Measurements from ENCODE around the gene GPS1.

GPS1 gene

DNA sequence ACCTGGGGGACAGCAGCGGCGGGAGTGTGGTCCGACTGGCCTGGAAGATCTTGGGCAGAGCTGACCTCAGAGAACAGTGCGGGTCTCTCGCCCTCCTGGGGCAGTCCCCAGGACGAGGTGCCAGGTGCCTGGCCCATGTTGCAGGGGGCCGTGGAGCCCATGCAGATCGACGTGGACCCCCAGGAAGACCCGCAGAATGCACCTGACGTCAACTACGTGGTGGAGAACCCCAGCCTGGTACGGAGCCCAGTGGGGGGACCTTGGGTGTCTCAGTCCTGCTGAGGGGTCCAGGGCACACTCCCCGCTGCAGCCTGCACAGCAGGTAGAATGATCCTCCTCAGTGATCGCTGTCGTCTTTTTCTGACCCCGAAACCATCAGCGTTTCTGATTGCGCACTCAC is 1.4 kb downstream of the GPS1 start:
- Histone ChIP-seq H3K4me3 (peak overlapping the region; percentile 100), H3K27ac (no peak overlapping the region)
- no peak for DNase-seq (ENCODE audit: low spot score)
- TF ChIP-seq, protein P1, sequence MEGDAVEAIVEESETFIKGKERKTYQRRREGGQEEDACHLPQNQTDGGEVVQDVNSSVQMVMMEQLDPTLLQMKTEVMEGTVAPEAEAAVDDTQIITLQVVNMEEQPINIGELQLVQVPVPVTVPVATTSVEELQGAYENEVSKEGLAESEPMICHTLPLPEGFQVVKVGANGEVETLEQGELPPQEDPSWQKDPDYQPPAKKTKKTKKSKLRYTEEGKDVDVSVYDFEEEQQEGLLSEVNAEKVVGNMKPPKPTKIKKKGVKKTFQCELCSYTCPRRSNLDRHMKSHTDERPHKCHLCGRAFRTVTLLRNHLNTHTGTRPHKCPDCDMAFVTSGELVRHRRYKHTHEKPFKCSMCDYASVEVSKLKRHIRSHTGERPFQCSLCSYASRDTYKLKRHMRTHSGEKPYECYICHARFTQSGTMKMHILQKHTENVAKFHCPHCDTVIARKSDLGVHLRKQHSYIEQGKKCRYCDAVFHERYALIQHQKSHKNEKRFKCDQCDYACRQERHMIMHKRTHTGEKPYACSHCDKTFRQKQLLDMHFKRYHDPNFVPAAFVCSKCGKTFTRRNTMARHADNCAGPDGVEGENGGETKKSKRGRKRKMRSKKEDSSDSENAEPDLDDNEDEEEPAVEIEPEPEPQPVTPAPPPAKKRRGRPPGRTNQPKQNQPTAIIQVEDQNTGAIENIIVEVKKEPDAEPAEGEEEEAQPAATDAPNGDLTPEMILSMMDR (IDR thresholded peaks at IDR 0.05), result no peak

DNA sequence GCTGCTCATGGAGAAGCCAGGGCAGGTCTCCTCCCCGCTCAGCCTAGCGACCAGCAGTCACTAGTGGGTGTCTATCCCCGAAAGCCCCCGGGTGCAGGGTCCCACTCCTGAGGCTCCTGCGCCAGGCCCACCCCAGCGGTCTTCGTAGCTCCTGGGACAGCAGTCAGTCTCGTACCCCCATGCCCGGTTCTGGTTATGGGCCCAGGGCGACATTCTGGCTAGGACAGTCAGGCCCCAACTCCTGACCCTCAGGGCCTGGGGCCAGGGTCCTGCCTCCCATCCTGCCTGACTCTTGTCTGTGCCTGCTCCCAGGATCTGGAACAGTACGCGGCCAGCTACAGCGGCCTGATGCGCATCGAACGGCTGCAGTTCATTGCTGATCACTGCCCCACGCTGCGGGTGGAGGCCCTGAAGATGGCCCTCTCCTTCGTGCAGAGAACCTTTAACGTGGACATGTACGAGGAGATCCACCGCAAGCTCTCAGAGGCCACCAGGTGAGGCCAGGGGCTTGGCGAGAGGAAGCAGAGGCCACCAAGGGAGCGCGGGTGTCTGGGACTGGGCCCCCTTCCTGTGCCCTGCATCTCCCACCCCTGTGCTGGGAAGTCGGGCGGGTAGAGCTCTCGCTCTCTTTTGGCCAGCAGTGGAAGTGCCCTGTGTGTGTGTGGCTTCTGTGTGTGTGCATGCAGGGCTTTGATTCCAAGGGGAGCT is 2.0 kb downstream of the GPS1 start:
- TF ChIP-seq, protein P1 (IDR thresholded peaks at IDR 0.05), result no peak
- H3K4me3 ChIP-seq, result no peak overlapping the region
- no peak overlapping the region for H3K27ac ChIP-seq
- DNase-seq (ENCODE audit: low spot score), result no peak

DNA sequence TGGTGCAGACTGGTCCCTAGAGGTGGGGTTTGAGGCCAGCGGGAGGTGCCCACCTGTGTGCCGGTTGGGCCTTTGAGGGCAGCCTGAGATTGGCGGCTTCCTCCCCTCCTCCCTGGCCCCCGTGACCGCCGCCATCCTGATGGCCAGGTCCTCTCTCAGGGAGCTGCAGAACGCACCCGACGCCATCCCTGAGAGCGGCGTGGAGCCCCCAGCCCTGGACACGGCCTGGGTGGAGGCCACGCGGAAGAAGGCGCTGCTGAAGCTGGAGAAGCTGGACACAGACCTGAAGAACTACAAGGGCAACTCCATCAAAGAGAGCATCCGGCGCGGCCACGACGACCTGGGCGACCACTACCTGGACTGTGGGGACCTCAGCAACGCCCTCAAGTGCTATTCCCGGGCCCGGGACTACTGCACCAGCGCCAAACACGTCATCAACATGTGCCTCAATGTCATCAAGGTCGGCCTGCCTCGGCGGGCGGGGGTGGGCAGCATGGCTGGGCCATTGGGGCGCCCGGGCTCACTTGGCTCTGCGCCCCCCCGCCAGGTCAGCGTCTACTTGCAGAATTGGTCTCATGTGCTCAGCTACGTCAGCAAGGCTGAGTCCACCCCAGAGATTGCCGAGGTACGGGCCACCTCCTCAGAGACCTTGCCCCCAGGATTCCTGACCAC is 2.8 kb downstream of the GPS1 start:
- H3K27ac ChIP-seq, result no peak overlapping the region
- DNase-seq (ENCODE audit: low spot score), result no peak
- TF ChIP-seq, protein P1 (IDR thresholded peaks at IDR 0.05), result no peak
- H3K4me3 ChIP-seq, result no peak overlapping the region

DNA sequence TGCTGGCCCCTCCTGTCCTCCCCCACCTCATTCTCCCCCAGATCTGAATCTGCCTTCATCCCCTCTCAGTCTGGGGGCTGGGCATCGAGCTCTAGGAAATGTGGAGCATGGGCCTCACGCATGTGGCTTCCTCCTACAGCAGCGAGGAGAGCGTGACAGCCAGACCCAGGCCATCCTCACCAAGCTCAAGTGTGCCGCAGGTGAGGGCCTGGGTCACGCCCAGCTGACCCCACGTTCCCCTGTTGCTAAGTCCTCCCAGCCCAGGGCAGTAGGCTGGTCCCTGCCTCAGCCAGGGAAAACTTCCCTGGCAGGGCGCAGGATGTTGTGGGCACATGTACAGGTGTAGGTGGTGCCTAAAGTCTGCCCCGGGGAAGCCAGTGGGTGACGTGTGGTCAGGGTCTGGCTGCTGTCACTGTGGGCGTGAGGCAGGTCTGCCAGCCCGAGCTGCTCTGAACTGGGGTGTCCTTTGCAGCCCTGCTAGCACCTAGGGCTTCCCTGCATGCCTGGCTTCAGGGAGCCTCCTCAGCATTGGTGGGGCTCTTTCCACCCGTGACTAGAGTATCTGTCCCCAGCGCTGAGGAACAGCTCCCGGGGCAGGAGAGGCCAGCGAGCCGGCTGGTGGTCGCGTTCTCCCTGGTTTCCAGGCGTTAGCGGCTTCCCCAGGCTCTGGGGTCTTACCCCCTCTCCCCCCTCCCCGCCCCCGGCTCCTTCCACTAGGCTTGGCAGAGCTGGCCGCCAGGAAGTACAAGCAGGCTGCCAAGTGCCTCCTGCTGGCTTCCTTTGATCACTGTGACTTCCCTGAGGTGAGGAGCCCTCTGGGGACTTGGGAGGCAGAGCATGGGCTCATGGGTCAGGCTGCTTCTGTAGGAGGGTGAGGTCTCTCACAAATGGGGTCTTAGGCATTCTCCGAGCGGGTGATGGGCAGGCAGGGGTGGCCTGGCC is 3.6 kb downstream of the GPS1 start:
- TF ChIP-seq, protein P1 (IDR thresholded peaks at IDR 0.05), result no peak
- Histone ChIP-seq H3K4me3 (no peak overlapping the region), H3K27ac (no peak overlapping the region)
- DNase-seq (ENCODE audit: low spot score), result no peak

DNA sequence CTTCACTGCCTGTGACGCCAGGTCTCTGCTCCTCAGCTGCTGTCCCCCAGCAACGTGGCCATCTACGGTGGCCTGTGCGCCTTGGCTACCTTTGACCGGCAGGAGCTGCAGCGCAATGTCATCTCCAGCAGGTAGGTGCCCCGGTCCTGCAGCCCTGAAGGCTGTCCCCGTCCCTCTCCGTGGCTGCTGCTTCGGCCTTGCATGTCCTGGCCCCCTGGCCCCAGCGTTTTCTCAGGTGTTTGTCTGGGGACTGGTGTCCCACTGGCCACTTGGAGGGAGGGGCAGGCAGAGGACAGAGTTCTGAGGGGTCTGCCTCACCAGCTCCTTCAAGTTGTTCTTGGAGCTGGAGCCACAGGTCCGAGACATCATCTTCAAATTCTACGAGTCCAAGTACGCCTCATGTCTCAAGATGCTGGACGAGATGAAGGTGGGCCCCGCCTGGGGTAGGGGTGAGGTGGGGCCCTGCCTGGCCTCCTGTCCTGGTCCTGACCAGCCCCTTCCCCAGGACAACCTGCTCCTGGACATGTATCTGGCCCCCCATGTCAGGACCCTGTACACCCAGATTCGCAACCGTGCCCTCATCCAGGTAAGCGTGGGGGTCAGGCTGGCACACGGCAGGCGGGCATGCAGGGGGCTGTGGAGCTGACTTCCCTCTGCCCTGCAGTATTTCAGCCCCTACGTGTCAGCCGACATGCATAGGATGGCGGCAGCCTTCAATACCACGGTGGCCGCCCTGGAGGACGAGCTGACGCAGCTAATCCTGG is 4.4 kb downstream of the GPS1 start:
- TF ChIP-seq, protein P1 (IDR thresholded peaks at IDR 0.05), result no peak
- no peak for DNase-seq (ENCODE audit: low spot score)
- H3K4me3 ChIP-seq, result no peak overlapping the region
- H3K27ac ChIP-seq, result no peak overlapping the region

DNA sequence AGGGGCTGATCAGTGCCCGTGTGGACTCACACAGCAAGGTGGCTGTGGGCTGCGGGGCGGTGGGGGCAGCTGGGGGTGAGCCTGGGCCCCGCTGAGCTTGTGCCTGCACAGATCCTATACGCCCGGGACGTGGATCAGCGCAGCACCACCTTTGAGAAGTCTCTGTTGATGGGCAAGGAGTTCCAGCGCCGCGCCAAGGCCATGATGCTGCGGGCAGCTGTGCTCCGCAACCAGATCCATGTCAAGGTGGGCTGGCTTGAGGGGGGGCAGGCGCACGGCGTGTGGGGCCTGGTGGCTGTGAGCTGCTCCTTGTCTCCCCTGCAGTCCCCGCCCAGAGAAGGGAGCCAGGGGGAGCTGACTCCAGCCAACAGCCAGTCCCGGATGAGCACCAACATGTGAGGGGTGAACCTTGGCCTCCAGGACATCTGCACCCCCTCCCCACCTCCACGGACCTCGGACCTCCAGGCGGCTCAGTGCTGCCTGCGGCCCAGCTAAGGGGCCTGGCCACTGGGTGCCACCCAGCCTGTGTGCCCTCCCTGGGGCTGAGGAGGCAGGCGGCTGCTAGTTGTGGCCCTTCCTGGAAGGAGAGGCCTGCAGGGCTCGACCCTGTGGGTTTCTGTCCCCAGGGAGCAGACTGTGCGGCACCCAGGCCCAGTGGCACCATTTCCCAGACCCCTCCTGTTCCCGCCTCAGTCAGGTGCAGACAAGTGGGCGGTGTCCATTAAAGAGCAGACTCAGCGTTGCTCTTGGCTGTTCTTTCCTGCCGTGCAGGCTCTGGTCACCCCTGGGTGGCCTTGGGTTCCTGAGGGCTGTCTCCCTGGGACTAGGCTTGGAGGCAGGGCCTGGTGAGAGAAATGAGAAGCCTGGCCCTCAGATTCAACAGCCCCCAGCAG is 5.3 kb downstream of the GPS1 start:
- TF ChIP-seq, protein P1 (IDR thresholded peaks at IDR 0.05), result no peak
- H3K4me3 ChIP-seq, result no peak overlapping the region
- no peak overlapping the region for H3K27ac ChIP-seq
- DNase-seq (ENCODE audit: low spot score), result no peak

All from coronary artery (tissue), 2 donors.